Activated naive CD4-positive, alpha-beta T cell treated with Interleukin-2 at 50 U/mL for 16 hours (primary cell): Measurements from ENCODE around the gene IRF8.
"Not testable (repeated sequence)": the region's sequence is repeated elsewhere in the genome, so short reads cannot be mapped to it uniquely, and the experiment has no call there.

Source experiments
- DNase-seq: peaks from one replicate; pipeline ENCODE4 v3.0.0-alpha.2; 2020

Gene IRF8

GRCh38 chr16:85899444-85899843, 482 bp downstream of the IRF8 start:
- DNase-seq: no peak

- no peak for DNase-seq
These were observed 1.2 kb downstream of the IRF8 start for GRCh38 chr16:85900027-85900792.

GRCh38 chr16:85901110-85901509, 2.1 kb downstream of the IRF8 start:
- no peak for DNase-seq

GRCh38 chr16:85901773-85902365, 2.9 kb downstream of the IRF8 start:
- no peak for DNase-seq

- DNase-seq: peak; percentile 52
These were observed 3.6 kb downstream of the IRF8 start for GRCh38 chr16:85902366-85903155.

GRCh38 chr16:85903559-85903958, 4.6 kb downstream of the IRF8 start:
- no peak for DNase-seq

GRCh38 chr16:85905110-85906095, 6.4 kb downstream of the IRF8 start:
- DNase-seq: no peak

- DNase-seq: no peak
These were observed 7.4 kb downstream of the IRF8 start for GRCh38 chr16:85906349-85906748.

GRCh38 chr16:85907231-85907630, 8.3 kb downstream of the IRF8 start:
- not testable (repeated sequence) for DNase-seq

- DNase-seq: no peak
These were observed 9.5 kb downstream of the IRF8 start for GRCh38 chr16:85908444-85908843.

GRCh38 chr16:85908889-85909589, 10.1 kb downstream of the IRF8 start:
- no peak for DNase-seq

- DNase-seq: no peak
These were observed 11.2 kb downstream of the IRF8 start for GRCh38 chr16:85909932-85910853.

GRCh38 chr16:85910854-85911247, 11.9 kb downstream of the IRF8 start:
- no peak for DNase-seq

- no peak for DNase-seq
These were observed 12.4 kb downstream of the IRF8 start for GRCh38 chr16:85911251-85911930.

GRCh38 chr16:85912211-85912974, 13.4 kb downstream of the IRF8 start:
- no peak for DNase-seq

- DNase-seq: no peak
These were observed 14.2 kb downstream of the IRF8 start for GRCh38 chr16:85913141-85913601.

- no peak for DNase-seq
These were observed 14.9 kb downstream of the IRF8 start for GRCh38 chr16:85913688-85914422.

- no peak for DNase-seq
These were observed 15.4 kb downstream of the IRF8 start for GRCh38 chr16:85914423-85914794.
